ENCODE measurements around the gene BCKDK. TPM values are rescaled to one million over a fixed set of nuclear protein-coding genes. Genes with fewer than 3 reads are reported as not detected.

The BCKDK gene
- total RNA-seq, 2 donors from 2014 or later: 18.3 to 61.0 TPM

DNA sequence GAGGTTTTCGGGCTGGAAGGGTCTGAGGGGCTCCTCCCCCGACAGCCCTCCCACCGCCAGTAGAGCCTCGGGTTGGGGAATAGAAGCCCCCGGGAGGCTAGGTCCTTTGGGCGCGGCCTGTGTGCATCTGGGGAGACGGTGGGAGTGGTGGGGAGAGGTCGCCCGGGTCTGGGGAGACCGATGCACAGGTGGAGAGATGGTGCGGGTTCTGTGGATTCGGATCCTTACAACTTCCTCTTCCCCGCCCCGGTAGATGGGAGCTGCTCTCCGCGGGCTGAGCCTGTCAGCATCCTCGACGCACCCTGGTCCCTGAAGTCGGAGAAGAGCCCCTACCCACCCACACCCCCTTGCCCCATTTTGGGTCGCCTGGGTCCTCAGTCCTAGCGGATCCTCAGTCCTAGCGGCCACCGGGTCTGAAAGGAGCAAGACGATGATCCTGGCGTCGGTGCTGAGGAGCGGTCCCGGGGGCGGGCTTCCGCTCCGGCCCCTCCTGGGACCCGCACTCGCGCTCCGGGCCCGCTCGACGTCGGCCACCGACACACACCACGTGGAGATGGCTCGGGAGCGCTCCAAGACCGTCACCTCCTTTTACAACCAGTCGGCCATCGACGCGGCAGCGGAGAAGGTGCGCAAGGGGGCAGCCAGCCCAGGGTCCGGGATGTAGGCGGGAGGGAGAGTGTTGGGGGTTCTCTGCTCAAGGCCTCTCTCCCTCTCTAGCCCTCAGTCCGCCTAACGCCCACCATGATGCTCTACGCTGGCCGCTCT, 790 bp downstream of the BCKDK start:
- DNase-seq (ENCODE audit: low spot score in 2 of 2) (no peak), ATAC-seq (no peak)
- H3K27ac Mint-ChIP-seq: peak overlapping the region in 1 of 2 donors; percentile 88
- H3K36me3 Mint-ChIP-seq: peaks cover 0 to 14% of the 10 kb centered on the region in 2 donors
- H3K9me3 Mint-ChIP-seq: no peaks in the 10 kb centered on the region

DNA sequence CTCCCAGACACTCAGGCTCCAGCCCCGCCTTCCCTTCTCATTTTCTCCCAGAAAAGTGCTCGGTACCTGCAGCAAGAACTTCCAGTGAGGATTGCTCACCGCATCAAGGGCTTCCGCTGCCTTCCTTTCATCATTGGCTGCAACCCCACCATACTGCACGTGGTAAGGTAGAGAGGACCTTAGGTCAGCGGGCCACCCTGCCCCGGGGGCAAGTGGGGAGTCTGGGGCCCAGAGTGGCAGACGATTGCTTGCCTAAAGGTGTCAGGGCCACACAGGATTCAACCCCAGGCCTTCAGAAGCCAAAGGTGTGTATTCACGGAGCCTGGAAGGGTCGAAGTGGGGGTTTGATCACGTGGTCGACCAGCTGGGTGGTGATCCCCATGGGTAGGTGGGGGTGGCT, 1.4 kb downstream of the BCKDK start:
- no peak for ATAC-seq
- Mint-ChIP-seq H3K9me3 (no peaks in the 10 kb centered on the region), H3K36me3 (peaks cover 0 to 14% of the 10 kb centered on the region in 2 donors), H3K27ac (peak overlapping the region in 1 of 2 donors; percentile 88)
- DNase-seq (ENCODE audit: low spot score in 2 of 2): no peak

DNA sequence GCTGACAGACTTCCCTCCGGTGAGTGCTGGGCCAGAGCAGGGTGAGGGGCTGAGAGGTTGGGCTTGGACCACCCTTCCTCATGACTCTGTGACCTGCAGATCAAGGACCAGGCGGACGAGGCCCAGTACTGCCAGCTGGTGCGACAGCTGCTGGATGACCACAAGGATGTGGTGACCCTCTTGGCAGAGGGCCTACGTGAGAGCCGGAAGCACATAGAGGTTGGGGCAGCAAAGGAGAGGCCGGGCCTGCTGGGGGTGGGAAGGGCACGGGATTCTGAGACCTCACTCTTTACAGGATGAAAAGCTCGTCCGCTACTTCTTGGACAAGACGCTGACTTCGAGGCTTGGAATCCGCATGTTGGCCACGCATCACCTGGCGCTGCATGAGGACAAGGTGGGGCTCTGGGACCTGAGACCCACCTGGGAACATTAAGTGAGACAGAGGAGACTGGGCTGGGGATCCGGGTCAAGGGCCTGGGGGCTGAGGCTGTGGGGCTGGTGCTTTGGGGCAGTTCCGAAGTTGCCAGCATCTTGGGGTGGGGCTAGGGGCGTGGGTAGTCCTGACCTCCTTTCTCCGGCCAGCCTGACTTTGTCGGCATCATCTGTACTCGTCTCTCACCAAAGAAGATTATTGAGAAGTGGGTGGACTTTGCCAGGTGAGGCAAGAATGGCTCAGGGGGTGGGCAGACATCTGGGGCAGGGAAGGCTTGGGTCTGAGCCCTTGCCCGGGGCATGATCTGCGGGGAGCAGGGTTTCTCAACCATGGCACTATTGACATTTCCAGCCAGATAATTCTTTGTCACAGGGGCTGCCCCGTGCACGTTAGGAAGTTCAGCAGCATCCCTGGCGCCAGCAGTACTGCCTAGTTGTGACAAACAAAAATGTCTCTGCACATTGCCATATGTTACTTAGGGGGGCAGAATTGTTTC, 2.2 kb downstream of the BCKDK start:
- DNase-seq (ENCODE audit: low spot score in 2 of 2) (no peak), ATAC-seq (no peak)
- peak overlapping the region in 1 of 2 donors; percentile 50 for H3K27ac Mint-ChIP-seq
- H3K36me3 Mint-ChIP-seq: peaks cover 0 to 14% of the 10 kb centered on the region in 2 donors
- H3K9me3 Mint-ChIP-seq: no peaks in the 10 kb centered on the region

DNA sequence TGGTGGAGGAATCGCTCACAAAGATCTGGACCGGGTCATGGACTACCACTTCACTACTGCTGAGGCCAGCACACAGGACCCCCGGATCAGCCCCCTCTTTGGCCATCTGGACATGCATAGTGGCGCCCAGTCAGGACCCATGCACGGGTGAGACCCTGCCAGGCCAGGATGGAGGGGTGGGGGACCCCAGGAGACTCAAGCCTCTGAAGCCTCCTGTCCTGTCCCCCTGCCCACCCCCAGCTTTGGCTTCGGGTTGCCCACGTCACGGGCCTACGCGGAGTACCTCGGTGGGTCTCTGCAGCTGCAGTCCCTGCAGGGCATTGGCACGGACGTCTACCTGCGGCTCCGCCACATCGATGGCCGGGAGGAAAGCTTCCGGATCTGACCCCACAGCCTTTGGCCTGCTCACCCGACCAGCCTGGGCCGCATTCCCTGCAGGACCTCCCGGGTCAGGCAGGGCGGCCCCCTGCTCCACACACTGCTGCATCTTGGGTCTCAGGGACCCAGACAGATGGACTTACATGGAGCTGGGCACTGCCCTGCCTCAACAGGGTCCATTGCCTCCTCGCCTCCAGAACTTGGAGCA, 3.8 kb downstream of the BCKDK start:
- H3K27ac Mint-ChIP-seq: no peak overlapping the region
- no peak for ATAC-seq
- DNase-seq (ENCODE audit: low spot score in 2 of 2): no peak
- no peaks in the 10 kb centered on the region for H3K9me3 Mint-ChIP-seq
- peaks cover 0 to 19% of the 10 kb centered on the region in 2 donors for H3K36me3 Mint-ChIP-seq

DNA sequence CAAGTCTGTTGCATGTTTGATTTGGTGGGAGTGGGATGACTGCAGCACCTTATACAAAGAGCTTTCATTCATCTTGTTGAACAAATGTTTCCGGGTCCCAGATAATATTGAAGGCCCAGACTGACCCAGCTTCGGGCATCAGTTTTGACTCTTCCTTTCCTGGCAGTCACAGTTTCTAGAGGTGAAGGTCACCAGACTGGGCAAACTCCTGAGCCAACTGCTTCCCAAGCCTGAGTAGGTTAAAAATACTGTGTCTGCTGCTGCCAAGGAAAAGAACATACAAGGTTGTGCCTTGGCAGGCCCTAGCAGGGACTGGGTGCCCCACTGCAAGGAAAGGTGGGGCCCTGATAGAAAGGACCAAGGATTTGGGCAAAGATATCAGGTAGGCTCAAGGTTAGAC, 4.5 kb downstream of the BCKDK start:
- Mint-ChIP-seq H3K36me3 (peaks cover 0 to 19% of the 10 kb centered on the region in 2 donors), H3K9me3 (no peaks in the 10 kb centered on the region), H3K27ac (no peak overlapping the region)
- no peak for ATAC-seq
- no peak for DNase-seq (ENCODE audit: low spot score in 2 of 2)

DNA sequence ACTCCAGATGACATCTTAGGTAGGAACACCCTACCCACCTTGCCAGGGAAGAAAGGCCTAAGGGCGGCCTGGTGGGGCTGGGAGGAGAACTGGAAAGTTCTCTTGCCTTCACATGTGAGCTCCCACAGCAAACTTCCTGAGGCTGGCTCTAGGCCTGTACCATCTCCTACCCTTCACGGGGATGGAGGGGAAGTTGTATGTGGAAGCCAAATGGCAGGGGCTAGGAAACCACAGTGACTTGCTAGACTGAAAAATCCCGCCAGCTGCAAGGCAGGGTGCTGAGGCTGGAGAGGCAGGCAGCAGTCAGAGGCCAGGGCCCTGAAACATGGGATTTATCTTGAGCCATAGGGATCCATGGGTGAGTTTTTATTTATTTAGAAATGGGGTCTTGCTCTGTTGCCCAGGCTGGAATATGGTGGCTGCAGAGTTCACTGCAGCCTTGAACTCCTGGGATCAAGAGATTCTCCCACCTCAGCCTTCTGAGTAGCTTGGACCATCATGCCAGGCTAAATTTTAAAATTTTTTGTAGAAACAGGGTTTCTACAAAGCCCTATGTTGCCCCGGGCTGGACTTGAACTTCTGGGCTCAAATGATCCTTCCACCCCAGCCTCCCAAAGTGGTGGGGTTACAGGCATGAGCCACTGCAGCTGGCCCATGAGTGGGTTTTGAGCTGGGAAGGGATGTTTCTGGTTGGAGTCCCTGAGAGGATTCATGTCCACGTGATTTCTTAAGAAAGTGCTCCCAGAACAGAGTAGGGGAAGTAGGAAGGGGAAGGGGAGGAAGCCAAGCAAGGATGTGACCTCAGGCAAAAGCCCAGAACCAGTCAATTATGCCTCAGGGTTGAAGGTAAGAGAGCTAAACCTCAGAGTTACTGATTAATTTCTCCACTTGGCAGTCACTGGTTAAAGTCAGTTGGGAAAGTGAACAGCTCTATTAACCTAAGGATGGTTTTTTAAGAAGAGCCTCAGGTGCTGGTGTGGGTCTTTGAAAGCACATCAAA, 5.2 kb downstream of the BCKDK start:
- Mint-ChIP-seq H3K36me3 (peaks cover 5 to 19% of the 10 kb centered on the region in 2 donors), H3K9me3 (no peaks in the 10 kb centered on the region), H3K27ac (peak overlapping the region in 1 of 2 donors; percentile 75)
- ATAC-seq: no peak
- no peak for DNase-seq (ENCODE audit: low spot score in 2 of 2)

DNA sequence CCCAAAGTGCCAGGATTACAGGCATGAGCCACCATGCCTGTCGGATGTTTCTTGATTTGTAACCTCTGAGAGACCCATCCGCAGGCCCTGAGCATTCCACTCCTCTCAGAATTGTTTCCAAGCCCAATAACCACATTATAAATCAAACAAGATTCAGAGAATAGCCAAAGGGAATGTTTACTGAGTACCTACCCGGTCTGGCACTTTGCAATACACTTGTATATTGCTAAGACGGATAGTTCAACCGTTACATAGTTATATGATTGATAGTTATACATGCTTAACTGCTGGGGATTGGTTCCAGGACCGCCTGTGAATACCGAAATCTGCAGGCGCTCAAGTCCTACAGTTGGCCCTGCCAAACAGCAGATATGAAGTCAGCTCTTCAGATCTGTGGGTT, 6.3 kb downstream of the BCKDK start:
- H3K27ac Mint-ChIP-seq: peak overlapping the region in 1 of 2 donors; percentile 88
- H3K9me3 Mint-ChIP-seq: no peaks in the 10 kb centered on the region
- DNase-seq (ENCODE audit: low spot score in 2 of 2): no peak
- no peak for ATAC-seq
- H3K36me3 Mint-ChIP-seq: peaks cover 13 to 17% of the 10 kb centered on the region in 2 donors

DNA sequence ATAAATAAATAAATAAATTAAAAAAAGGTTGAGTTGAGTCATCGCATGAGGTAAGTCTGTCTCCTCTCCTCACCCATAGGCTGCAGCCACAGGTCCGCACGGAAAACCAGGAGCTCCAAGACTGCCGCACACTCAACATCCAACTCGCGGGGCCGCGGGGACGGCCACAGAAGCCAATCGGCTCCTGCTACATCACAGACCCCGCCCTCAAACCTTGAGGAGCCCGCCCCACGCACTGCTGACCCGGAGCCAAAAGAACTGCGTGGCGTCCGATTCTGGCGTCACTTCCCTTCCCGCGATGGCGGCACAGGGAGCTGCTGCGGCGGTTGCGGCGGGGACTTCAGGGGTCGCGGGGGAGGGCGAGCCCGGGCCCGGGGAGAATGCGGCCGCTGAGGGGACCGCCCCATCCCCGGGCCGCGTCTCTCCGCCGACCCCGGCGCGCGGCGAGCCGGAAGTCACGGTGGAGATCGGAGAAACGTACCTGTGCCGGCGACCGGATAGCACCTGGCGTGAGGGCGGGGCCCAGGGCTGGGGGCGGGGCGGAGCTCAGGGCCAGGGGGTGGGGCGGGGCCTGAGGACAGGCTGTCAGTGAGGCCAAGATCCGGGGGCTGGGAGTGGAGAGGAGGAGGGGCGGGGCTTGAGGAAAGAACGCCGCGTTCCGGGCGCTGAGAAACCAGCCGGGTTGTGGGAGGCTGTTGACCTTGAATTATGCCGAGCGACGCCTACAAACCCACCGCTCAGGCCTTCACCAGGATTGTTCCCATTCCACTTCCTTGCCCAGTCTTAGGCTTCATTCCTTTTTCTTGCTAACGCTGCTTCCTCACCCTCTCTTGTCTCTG, 9.4 kb downstream of the BCKDK start, which contains the start of gene KAT8:
TSS of gene KAT8 (plus strand) at position 281 of the 839 bp plus-strand sequence. CDS start at position 299, 18 bp downstream.
- H3K27ac Mint-ChIP-seq: peak within 1 kb of the TSS; percentile 91 to 95
- no peaks in the 10 kb centered on the region for H3K9me3 Mint-ChIP-seq
- peak; percentile 95 to 98 for DNase-seq (ENCODE audit: low spot score in 2 of 2)
- peak; percentile 95 for ATAC-seq
- peaks cover 15 to 21% of the 10 kb centered on the region in 2 donors for H3K36me3 Mint-ChIP-seq

DNA sequence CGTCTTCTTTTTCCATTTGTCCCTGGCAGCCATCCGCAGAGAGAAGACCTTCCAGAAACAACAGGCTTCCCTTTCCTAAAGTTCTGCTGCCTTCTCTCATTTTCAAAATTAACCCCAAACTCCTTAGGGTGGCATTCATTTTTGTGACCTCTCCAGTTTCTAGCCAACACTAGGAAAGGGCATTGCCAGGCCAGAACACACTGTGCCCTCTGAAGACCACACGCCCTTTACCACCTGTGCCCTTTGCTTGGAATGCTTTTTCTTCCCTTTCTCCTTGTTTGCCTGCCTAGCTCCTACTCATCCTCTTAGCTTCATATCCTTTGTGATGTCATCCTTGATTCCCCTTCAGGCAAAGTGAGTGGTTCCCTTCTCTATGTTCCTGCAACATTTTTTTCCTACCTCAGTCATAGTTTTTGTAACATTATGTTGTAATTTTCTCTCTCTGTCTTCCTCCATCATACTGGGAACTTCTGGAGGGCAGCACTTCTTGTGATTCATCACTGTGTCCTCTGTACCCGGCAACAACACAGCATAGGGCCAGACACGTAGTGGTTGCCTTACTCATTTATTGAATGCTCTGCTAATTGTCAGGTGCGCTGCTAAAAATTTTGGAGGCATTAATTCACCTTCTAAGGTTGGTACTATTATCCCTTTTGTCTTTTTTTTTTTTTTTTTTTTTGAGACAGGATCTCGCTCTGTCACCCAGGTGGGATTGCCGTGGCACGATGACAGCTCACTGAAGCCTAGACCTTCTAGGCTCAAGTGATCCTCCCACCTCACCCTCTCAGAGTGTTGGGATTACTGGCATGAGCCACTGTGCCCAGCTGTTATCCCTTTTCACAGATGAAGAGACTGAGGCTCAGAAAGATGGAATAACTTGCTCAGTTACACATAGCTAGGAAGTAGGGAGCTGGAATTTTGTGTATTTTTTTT, 10.3 kb downstream of the BCKDK start:
- H3K9me3 Mint-ChIP-seq: no peaks in the 10 kb centered on the region
- ATAC-seq: no peak
- peaks cover 15 to 21% of the 10 kb centered on the region in 2 donors for H3K36me3 Mint-ChIP-seq
- H3K27ac Mint-ChIP-seq: peak overlapping the region; percentile 91 to 95
- DNase-seq (ENCODE audit: low spot score in 2 of 2): no peak

DNA sequence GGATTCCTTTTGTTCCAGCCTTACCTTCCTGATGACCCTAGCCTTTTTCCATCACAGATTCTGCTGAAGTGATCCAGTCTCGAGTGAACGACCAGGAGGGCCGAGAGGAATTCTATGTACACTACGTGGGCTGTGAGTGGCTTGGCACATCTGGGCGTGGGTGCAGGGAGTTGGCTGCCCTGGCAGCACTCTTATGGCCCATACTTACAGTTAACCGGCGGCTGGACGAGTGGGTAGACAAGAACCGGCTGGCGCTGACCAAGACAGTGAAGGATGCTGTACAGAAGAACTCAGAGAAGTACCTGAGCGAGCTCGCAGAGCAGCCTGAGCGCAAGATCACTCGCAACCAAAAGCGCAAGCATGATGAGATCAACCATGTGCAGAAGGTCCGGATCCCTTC, 11.9 kb downstream of the BCKDK start:
- H3K9me3 Mint-ChIP-seq: no peaks in the 10 kb centered on the region
- no peak for ATAC-seq

DNA sequence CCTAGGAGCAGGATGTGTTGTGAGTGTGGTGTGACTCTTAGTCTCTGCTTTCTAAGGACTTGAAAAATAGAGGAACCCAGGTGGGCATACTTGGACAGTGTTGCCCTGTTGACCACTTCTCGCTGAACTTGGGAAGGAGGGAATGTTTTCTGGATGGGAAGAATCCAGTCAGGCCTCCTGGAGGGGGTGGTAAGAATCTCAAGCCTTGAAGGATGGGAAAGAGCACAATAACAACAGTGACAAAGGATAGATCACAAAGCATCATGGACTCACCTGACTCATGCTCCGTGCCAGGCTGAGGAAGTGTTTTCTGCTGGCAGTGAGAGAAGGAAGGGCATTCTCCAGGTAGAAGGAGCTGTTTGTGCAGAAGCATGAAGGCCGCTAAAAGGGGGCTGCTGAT, 17.7 kb downstream of the BCKDK start:
- Mint-ChIP-seq H3K9me3 (no peaks in the 10 kb centered on the region), H3K36me3 (peaks cover 0 to under 1% of the 10 kb centered on the region in 2 donors), H3K27ac (no peak overlapping the region)
- ATAC-seq (no peak), DNase-seq (ENCODE audit: low spot score in 2 of 2) (no peak)

More for the DNA sequence above, 11.9 kb downstream of the BCKDK start:
- no peak for DNase-seq (ENCODE audit: low spot score in 2 of 2)
- Mint-ChIP-seq H3K36me3 (peaks cover 15 to 21% of the 10 kb centered on the region in 2 donors), H3K27ac (no peak overlapping the region)

DNA sequence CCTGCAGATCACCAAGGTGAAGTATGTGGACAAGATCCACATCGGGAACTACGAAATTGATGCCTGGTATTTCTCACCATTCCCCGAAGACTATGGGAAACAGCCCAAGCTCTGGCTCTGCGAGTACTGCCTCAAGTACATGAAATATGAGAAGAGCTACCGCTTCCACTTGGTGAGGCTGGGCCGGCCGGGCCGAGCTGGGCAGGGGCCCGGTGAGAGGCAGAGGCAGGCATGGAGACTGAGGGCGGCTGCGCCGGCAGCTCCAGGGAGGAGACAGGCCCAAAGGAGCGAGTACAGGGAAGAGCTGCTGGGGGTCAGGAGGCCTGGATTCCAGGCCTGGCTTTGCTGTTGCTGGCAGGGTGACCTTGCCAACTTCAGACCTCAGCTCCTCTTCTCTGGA, 19.0 kb downstream of the BCKDK start:
- DNase-seq (ENCODE audit: low spot score in 2 of 2): no peak
- H3K9me3 Mint-ChIP-seq: no peaks in the 10 kb centered on the region
- ATAC-seq: no peak
- no peaks in the 10 kb centered on the region for H3K36me3 Mint-ChIP-seq
- peak overlapping the region in 1 of 2 donors; percentile 85 for H3K27ac Mint-ChIP-seq

DNA sequence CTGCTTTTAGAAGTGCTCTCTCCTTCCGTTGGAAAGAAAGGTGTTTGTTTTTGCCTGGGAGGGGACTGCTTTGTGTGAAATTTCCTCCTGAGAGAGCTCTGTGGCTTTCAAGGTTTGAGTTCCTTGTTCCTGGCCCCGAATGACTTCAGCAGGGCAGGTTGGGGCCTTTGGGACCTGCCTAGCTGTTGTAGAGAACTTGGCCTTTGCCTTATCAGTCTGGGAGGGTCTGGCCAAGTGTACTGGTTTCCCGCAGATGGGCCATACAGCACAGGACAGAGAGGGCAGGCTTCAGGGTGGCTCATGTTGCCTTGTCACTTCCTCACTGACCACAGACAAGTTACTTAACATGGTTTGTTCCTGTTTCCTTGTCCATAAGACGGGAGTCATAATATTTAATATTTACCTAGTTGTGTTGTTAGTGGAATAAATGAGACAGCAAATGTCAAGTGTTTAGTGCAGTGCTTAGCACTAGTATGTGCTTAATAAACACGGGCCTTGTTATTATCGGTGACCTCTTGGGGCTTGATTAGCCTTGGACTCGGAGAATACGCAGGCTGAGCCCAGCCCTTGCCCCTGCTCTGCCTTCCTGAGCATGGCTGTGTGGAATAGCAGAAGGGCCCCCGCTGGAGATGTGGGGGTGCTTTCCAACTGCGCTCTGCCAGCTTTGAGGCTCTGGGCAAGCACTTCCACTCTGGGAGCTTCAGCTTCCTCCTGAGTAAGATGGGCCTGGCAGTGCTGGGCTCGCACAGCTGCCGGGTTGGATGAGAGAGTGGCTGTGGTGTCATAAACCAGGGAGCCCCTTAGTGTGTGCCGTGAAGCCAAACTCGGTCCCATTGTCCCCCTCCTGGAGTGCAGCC, 20.8 kb downstream of the BCKDK start:
- Mint-ChIP-seq H3K9me3 (no peaks in the 10 kb centered on the region), H3K27ac (peak overlapping the region in 1 of 2 donors; percentile 88), H3K36me3 (no peaks in the 10 kb centered on the region)
- DNase-seq (ENCODE audit: low spot score in 2 of 2) (no peak), ATAC-seq (no peak)
